Hematopoietic multipotent progenitor cell treated with erythropoietin and hydrocortisone succinate and interleukin-3 and kit ligand, for 8 days (in vitro differentiated cells): ENCODE results near the gene ZNFX1.
"Not testable (repeated sequence)": the region's sequence is repeated elsewhere in the genome, so short reads cannot be mapped to it uniquely, and the experiment has no call there.

Experiments
- DNase-seq: peaks from one replicate; pipeline ENCODE4 v3.0.0-alpha.2; 2015

The ZNFX1 gene

GRCh38 chr20:49278036-49278817 is at the start of gene ZNFX1:
Gene ZNFX1, minus strand, starts transcription at chr20:49278057. Its CDS starts 2,218 bp downstream, at chr20:49275839.
- DNase-seq, result peak; percentile 98

GRCh38 chr20:49326026-49326425 is 48.2 kb upstream of the ZNFX1 start:
- no peak for DNase-seq

- no peak for DNase-seq
Measured at GRCh38 chr20:49324306-49324705, 46.4 kb upstream of the ZNFX1 start.

- peak; percentile 74 for DNase-seq
Measured at GRCh38 chr20:49323622-49324238, 45.9 kb upstream of the ZNFX1 start.

GRCh38 chr20:49320460-49320859 is 42.6 kb upstream of the ZNFX1 start:
- DNase-seq, result peak; percentile 26

GRCh38 chr20:49319208-49319809 is 41.5 kb upstream of the ZNFX1 start:
- peak; percentile 64 for DNase-seq

- DNase-seq, result no peak
Measured at GRCh38 chr20:49318430-49319207, 40.8 kb upstream of the ZNFX1 start.

GRCh38 chr20:49318091-49318429 is 40.2 kb upstream of the ZNFX1 start:
- no peak for DNase-seq

- DNase-seq, result no peak
Measured at GRCh38 chr20:49316704-49317103, 38.8 kb upstream of the ZNFX1 start.

GRCh38 chr20:49315580-49315979 is 37.7 kb upstream of the ZNFX1 start:
- DNase-seq, result no peak

GRCh38 chr20:49314052-49314451 is 36.2 kb upstream of the ZNFX1 start:
- not testable (repeated sequence) for DNase-seq

GRCh38 chr20:49313283-49313682 is 35.4 kb upstream of the ZNFX1 start:
- DNase-seq, result no peak

- no peak for DNase-seq
Measured at GRCh38 chr20:49312661-49313060, 34.8 kb upstream of the ZNFX1 start.

GRCh38 chr20:49310705-49311104 is 32.8 kb upstream of the ZNFX1 start:
- DNase-seq, result no peak

- DNase-seq, result peak; percentile 34
Measured at GRCh38 chr20:49308875-49309274, 31.0 kb upstream of the ZNFX1 start.

GRCh38 chr20:49306903-49307620 is 29.2 kb upstream of the ZNFX1 start:
- no peak for DNase-seq

- peak; percentile 83 for DNase-seq
Measured at GRCh38 chr20:49303065-49303552, 25.3 kb upstream of the ZNFX1 start.

GRCh38 chr20:49297605-49298530 is 20.0 kb upstream of the ZNFX1 start:
- DNase-seq, result no peak

GRCh38 chr20:49294002-49294654 is 16.3 kb upstream of the ZNFX1 start:
- DNase-seq, result not testable (repeated sequence)

GRCh38 chr20:49293122-49293521 is 15.3 kb upstream of the ZNFX1 start:
- no peak for DNase-seq

- DNase-seq, result peak; percentile 16
Measured at GRCh38 chr20:49292010-49292409, 14.2 kb upstream of the ZNFX1 start.
